GM19395 (cell line): ENCODE measurements around the gene PPP4R1.
A peak's percentile ranks its signal among the peaks of the same experiment; 100 is the strongest.

Experiments
- ATAC-seq: cut with Tn5 transposase; IDR thresholded peaks from one replicate; pipeline ENCODE4 v1.9.1; 2021; ENCODE audit warnings: mild to moderate bottlenecking, moderate library complexity; ENCODE audit not compliant: unreplicated experiment

PPP4R1 gene

DNA sequence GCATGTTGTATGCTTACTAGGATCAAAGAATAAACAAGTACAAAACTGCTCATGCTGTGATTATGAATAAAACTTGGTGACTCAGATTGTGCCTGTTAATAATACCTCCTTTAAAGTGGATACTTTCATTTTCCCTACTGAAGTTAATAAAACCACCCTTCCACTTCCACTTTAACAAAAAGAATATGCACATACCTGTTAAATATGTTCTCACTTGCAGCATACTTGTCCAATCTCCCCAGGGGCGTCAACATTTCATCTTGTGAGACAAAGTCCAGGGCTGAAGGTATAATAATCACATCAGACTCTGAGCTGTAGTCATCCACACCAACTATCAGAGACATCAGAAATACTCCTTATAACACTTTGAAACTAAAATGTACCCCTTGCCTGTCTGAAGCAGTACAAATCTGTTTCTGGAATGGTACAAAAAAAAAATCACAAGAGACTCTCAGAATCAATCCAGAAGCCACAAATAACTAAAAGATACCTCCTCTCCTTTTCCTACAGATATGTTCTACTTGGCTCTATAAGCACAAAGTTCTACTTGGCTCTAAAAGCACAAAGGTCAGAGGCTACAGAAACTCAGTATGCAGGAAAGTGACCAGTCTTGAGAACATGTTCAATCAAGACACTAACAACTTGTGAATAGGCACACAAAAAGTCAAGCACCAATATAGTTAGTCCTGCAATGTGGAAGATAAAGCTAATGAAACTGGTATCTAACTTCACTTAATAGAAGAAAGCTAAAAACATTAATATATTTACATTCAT, 19.3 kb downstream of the PPP4R1 start:
- peak; percentile 77 for ATAC-seq

DNA sequence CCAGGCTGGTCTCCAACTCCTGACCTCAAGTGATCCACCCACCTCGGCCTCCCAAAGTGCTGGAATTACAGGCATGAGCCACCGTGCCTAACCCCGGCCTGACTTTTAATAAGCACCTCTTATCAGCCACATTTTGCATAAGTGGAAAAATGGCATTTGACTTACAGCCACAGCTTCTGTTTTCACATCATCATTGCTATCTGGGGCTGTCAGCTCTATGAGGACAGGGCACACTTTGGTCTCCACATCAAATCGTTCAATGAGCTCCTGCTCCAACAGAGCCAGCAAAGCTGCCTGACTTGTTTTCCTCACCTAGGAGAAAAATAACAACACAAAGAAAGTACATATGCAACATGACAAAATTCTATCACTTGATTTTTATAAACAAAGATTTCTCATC, 26.4 kb downstream of the PPP4R1 start:
- no peak for ATAC-seq

DNA sequence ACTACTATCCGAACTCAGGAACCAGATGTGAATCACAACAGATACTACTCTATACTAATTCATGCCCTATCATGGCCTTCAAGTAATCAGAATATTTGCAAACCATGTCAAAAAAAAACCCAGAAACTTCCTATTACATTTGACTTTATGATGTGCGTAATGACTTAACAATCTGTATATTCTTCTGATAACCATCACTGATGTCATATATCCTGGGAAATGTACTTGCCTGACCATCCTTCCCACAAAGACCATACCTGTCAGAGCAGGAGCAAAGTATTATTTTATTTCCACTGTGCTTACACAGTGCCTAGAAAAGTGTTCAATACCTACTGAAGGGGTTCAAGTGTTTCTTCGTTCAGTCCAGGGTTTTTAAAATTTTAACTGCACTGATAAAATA, 27.5 kb downstream of the PPP4R1 start:
- no peak for ATAC-seq

DNA sequence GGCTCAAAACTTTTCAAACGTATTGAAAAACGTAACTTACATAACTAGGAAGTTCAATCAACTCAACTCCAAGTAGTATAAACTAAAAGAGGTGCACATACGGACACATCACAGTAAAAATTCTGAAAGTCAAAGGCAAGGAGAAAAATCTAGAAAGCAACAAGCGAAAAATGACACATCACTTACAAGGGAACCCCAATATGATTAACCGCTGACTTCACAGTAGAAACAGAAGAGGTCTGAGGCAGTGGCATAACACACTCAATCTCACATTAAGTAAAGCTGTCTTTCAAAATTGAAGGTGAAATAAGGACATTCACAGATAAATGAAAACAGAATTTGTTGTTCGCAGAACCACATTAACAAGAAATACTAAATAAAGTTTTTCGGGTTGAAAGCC, 32.7 kb downstream of the PPP4R1 start:
- no peak for ATAC-seq

DNA sequence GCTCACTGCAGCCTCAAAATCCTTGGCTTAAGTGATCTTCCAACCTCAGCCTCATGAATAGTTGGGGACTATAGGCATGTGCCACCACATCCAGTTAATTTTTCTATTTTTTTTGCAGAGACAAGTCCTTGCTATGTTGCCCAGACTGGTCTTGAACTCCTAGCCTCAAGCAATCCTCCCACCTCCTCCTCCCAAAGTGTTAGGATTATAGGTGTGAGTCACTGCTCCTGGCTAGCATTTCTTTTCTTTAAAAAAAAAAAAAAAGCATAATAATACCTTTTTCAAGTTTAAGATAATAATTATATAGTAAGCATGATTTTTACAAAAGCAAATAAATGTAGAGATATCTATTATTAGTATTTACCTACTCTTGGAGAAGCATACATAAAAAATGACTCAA, 36.1 kb downstream of the PPP4R1 start:
- ATAC-seq: no peak

DNA sequence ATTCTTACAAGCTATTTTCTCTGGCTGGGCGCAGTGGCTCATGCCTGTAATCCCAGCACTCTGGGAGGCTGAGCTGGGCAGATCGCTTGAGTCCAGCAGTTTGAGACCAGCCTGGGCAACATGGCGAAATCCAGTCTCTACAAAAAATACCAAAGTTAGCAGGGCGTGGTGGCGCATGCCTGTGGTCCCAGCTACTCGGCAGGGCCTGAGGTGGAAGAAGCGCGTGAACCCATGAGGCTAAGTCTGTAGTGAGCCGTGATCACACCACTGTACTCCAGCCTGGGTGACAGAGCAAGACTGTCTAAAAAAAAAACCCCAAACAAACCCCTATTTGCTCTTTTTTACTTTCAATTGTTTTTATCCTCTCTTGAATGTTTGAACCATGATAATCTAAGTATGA, 37.0 kb downstream of the PPP4R1 start:
- no peak for ATAC-seq

DNA sequence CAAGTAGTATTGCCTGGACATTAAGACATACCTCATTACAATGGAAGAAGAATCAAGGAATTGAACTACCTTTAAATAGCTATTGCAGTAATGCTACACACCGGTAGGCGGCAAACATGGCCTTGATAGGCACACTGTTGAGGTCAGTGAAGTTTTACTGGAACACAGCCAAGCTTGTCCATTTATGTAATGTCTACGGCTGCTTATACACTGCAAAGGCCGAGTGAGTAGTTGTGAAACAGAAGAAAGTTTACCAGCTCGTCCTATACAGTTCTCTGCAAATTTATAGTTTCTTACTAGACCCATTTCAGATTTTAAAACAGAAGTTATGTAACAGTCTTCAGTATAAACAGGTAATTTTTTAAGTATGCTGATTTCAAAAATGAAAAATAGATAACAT, 38.8 kb downstream of the PPP4R1 start:
- ATAC-seq: no peak

DNA sequence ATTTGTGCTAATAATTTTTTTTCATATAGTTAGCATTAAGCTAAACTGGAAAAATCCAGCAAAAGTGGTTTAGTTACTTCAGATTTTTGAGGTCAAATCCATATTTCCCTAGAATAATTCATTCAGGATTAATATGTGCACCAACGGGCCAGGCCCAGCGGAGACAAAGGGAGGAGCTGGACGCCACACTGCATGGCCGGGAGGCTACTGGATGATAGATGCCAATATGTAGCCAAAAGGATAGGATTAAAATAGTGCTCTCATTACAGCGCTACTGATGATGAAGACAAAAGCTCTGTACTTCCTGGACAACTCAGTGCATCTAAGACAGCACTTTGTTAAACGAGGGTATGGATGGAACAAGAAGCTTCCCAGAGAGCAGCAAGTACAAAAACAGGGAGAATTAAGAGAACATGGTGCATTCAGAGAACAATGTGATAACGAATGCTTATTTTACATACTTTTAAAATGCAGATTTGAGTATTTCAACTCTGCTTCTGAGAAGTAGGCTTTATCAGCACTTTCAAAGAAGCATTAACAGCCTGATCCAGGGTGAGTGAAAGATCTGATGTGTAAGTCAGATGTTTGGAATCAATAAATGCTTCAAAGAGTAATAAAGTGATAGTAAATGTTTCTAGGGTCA, 39.8 kb downstream of the PPP4R1 start:
- ATAC-seq: no peak

DNA sequence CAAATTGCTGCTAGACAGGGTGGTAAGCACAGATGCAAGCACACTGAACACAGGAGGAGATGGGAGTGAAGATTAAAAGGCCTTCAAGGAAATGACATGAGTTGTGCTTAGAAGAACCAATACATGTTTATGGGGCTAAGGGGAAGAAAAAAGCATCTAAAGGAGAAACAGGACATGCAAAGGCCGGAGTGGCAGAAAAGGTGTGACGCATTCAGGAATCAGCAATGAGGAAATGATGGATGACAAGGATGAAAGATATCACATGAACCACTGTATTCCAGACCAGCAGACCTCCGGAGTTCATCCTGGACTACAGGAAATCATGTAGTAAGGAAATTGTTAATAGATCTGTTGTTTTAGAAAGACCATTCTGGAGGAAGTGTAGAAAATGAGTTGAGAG, 42.8 kb downstream of the PPP4R1 start:
- ATAC-seq: no peak

DNA sequence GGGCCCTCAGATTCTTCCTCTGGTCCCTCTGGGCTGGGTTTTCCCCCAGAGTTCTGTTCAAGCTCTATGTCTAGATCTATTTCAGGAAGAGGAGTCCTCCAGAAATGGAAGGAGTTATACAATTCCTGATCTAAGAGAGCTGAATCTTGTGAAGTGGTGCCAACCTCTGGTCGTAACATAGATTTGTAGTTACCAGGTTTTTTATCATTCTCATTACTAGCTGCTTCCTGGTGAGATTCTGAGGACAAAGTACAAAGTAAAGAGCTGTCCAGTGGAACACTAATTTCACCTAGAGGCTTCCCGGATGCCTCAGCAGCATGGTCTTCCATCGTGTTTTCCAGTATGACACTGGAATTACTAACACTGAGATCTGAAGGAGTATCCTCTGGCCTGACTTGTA, 44.1 kb downstream of the PPP4R1 start:
- ATAC-seq: no peak

DNA sequence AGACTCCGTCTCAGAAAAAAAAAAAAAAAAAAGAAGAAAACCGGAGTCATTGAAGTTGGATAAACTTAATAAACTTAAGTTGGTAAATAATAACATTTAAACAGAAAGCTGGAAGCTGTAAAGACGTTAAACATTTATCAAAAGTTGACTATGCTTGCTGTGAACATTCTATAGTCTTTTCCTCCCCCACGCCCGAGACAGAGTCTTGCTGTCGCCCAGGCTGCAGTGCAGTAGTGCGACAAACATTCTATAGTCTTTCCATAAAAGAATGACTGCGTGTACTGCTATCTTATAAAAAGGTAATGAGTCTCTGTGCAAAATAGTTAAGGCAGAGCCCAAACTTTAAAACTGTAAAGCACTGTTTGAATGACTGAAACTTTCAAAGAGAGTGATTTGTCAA, 45.2 kb downstream of the PPP4R1 start:
- no peak for ATAC-seq

DNA sequence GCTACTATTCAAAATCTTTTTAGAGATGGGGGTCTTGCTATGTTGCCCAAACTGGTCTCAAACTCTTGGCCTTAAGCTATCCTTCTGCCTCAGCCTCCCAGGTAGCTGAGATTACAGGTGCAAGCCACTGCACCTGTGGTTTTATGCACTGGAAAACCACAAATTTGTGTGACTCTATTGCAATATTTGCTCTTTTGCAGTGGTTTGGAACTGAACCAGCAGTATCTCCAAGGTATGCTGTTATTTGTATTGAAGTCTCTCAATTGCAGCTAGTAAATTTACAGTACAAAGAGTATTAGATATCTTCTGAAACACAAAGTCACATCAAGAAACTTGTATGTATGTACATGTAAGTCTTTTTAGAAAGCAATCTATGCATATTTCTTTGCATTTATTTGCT, 46.2 kb downstream of the PPP4R1 start:
- ATAC-seq: no peak

DNA sequence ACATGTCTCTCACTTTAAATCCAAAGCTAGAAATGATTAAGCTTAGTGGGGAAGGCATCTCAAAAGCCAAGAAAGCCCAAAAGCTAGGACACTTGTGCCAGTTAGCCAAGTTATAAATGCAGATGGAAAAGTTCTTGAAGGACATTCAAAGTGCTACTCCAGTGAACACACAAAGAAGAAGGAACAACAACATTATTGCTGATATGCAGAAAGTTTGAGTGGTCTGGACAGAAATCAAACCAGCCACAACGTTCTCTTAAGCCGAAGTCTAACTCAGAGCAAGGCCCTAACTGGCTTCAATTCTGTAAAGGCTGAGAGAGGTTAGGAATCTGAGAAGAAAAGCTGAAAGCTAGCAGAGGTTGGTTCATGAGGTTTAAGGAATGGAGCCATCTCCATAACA, 49.0 kb downstream of the PPP4R1 start:
- ATAC-seq: no peak

DNA sequence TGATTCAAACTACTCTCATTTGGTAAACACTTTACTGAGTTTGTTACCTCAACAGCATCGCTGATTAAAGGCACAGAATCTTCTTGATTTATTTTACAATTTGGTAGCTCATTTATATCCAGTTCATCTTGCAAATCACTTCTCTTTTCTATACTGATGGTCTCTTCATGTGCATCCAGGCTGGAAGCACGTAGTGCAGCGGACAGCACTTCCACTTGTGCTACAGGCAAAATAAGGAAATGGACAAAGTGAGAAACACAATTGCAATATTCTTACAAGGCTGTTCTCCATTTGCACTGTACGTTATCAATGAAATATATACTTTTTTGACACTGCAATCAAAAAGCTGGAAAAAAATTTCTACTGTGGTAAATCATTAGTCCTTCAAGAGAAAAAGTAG, 51.0 kb downstream of the PPP4R1 start:
- ATAC-seq: no peak

DNA sequence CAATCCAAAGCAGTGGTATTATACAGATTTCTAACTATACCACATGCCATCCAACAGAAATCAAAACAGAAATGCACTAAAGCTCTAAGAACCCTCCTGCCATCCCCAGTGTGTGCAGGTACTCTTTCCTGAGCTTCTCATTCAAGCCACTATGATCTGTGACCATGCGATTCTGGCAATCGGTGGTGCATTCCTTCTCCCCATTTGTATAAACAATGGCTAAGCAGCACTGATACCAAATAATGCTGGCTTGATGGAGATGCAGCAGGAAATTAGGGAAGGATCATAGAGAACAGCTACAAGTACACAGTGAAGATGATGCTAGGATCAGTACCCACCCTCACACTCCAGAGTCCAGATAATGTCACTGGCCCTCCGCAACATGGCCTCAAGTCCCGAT, 51.8 kb downstream of the PPP4R1 start:
- ATAC-seq: no peak

DNA sequence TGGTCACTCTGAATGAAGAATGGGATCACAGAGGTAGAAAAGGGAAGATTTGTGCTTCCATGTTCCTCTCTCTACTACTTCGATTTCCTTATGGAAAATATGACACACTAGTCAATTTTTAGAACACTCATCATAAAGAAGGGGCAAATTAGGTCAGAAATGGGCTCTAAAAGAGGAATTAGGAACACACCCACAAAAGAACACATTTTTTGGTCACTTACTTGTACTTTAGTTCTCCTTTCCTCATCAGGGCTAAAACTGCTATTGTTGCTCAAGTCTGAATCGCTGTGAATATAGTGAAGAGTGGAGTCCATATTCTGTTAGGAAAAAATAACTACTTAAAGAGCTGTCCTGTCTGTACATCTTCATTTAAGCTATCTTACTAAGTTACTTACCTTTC, 52.6 kb downstream of the PPP4R1 start:
- ATAC-seq: no peak

DNA sequence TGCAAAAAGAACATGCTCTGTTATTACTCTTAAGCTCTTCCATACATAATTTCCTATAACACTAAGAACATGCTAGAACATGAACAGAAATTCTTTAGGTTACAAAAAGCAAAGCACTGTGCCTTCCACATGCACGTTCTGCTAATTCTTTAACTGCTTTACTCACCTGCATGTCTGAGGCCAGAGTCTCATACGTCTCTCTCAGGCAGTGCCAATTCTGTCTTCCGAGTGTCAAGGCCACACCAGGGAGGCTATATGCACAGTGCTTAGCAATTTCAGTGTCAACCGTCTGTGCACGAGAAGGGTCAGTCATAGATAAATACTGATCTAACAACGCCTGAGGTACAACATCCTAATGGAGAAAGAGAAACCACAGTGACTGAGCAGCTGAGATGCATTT, 55.1 kb downstream of the PPP4R1 start:
- ATAC-seq: no peak

DNA sequence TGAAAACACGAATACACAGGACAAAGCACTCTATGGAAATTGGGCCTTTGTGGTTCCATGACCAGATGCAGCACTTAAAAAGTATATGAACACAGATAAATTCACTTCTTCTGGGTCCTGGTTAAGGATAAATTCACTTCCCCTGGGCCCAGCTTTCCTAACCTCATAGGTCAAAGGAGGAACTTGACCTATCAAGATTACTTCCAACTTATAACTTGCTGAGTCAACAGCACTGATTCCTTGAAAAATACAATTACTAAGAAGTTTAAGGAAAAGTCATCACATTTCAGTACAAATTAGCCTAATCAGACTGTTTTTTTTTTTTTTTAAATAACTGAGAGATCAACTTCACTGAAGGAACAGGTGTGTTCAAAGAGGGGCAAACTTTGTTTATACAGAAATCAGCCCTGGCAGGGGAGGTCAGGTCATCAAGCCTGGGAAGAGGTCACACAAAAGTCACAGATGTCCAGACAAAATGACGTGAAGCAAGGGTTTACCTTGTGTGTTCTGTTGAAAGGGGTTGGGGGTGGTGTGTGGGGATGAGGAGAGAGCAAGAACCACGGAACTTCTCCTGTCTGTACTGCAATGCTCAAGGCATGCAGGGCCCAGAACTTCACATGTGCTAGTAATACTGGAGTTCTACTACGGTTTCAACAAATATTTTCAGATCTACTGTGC, 55.8 kb downstream of the PPP4R1 start:
- ATAC-seq: no peak

DNA sequence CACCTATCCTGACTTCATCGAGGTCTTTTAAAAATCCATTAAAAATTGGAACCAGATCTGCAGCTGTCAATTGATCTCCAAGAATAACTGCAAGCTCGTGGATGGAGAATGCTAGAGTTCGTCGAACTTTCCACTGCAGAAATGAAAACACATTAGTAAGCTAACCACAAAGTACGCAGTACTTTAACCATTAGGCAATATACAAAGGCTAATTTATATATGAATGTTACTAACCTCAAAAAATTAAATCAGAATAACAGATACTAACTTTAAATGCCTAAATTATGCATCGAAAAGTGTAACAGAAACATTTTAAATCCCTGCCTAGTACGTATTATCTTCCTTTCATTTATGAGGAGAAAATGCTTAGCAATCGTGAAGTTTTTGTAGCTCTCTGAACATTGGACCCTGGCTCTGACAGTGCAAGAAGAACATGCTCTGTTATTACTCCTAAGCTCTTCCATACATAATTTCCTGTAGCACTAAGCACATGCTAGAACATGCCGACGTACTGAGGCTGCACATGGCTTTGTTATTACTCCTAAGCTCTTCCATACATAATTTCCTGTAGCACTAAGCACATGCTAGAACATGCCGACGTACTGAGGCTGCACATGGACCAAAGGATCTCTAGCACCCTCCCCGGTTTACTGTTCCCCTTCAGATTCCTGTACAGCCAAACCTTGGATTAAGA, 57.0 kb downstream of the PPP4R1 start:
- ATAC-seq: no peak

DNA sequence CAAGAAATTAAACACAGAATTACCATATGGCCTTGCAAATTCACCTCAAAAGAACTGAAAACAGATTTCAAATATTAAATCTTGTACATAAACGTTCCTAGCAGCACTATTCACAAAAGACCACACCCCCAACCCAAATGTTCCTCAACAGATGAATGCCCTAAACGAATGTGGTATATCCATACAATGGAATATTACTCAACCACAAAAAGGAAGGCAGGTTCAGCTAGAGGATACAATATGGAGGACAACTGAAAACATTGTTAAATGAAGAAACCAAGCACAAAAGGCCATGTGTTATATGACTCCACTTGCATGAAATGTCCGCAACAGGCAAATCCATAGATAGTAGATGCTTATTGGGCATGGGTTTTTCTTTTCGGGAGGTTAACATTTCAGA, 61.7 kb downstream of the PPP4R1 start:
- no peak for ATAC-seq

DNA sequence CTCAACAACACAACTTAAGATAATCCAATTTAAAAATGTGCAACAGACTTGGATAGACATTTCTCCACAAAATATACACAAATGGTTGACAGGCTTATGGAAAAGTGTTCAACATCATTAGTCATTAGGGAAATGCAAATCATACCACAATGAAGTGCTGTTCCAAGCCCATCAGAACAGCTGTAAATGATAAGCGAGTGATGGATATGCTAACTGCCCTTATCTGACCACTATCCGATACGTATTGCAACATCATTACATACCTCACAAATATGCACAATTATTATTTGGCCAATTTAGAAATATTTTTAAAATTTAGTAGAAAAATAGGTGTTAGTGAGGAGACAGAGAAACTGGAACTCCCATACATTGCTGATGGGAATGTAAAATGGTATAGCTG, 62.2 kb downstream of the PPP4R1 start:
- no peak for ATAC-seq

DNA sequence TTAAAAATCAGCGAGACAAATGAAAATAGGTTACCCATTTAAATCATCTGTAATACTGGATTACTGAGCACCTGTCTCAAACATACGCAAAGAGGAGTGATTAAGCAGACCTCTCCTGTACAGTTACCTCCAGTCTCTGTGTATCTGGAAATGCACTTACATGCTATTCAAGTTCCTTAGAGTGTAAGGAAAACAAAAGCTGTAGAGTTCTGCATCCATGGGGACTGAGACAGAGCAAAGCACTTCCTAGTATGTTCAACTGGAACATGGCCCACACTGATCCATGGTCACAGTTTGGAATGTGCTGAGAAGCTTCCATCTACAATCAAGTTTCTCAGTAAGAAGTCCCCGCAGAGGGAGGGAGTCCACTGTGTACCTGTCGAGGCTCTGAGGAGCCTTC, 63.9 kb downstream of the PPP4R1 start:
- ATAC-seq: no peak
